ENCODE results near the gene COX18. TPM values are rescaled to one million over a fixed set of nuclear protein-coding genes. Genes with fewer than 3 reads are reported as not detected.

Gene COX18
- total RNA-seq, 2 donors from 2014 or later: 12.5 to 22.1 TPM

DNA sequence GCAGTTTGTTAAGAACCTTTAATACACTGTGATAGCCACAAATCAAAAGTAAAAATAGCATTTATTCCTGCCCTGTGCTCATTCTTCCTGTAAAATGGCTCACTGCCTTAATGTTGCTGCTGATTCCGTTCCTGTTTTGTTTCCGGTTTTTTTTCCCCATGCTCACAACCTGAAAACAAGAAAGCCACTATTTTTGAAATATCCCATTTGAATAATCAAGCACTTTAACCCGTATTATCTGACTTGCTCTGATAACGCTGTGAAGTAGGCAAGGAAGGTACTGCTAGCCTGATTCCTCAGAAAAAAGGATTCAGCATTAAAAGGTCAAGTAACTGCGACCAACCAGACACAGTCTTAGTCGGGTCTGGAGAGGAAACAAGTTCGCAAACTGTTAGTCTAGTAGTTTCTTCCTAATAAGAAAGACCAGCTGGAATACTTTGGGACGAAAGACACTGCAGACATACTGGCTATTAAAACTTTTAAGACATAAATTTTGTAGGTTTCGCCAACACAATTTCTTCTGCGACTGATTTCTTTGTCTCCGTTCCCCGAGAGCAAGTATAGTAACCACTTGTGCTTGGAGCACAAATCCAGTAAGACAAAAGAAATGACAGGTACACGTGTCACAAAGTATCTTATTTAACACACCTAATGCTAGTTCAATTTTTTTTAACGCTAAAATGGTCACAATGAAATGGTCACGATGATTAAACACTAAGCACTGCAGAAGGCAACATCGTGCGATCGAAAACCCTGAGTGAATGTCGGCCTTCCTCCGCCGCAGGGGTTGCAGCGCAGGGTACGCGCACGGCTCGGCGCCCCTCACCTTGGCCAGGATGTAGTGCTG, 802 bp downstream of the COX18 start:
- DNase-seq (peak in 2 of 4 donors; percentile 14 to 19), ATAC-seq (peak; percentile 5)
- H3K4me1 ChIP-seq: peaks cover 22% of the 10 kb centered on the region
- no peak for TF ChIP-seq POLR2A (IDR thresholded peaks at IDR 0.05)
- TF ChIP-seq, protein P1, sequence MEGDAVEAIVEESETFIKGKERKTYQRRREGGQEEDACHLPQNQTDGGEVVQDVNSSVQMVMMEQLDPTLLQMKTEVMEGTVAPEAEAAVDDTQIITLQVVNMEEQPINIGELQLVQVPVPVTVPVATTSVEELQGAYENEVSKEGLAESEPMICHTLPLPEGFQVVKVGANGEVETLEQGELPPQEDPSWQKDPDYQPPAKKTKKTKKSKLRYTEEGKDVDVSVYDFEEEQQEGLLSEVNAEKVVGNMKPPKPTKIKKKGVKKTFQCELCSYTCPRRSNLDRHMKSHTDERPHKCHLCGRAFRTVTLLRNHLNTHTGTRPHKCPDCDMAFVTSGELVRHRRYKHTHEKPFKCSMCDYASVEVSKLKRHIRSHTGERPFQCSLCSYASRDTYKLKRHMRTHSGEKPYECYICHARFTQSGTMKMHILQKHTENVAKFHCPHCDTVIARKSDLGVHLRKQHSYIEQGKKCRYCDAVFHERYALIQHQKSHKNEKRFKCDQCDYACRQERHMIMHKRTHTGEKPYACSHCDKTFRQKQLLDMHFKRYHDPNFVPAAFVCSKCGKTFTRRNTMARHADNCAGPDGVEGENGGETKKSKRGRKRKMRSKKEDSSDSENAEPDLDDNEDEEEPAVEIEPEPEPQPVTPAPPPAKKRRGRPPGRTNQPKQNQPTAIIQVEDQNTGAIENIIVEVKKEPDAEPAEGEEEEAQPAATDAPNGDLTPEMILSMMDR (IDR thresholded peaks at IDR 0.05): no peak
- peaks cover 0 to 2% of the 10 kb centered on the region in 2 donors for H3K36me3 ChIP-seq (replicated peaks in 1 of 2; ENCODE audit: insufficient read depth in 1 of 2, low read depth in 2 of 2)
- intact Hi-C loops (cut with DNase I): no loop called here
- H3K27me3 ChIP-seq: no peaks in the 10 kb centered on the region
- WGBS, 2 donors: 0 to 1% methylated on average over 19 to 27 of the region's 27 CpGs
- peak overlapping the region; percentile 36 to 65 for H3K4me3 ChIP-seq
- no peaks in the 10 kb centered on the region for H3K9me3 ChIP-seq
- H3K27ac ChIP-seq: peak overlapping the region; percentile 91 to 97 (median 94)

DNA sequence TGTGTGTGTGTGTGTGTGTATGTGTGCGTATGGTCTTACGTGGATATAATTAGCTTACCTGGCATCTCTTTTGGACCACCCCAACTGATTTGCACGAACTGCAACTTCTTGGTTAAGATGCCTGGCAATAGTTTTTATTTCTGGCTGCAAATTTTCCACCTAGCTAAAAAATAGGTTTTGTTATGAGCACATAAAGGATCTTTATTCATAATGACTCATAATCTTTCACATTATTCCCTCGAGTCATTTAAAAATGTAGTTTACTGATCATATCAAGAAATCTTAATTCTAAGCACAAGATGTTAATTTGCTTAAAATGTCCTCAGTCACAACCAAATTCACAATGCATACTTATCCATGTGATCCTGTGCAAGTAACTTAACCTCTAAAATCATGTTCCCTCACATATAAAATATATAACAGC, 1.5 kb downstream of the COX18 start:
- WGBS, 2 donors: 25 to 36% methylated on average over 4 of the region's 4 CpGs
- peak overlapping the region; percentile 91 to 97 (median 94) for H3K27ac ChIP-seq

DNA sequence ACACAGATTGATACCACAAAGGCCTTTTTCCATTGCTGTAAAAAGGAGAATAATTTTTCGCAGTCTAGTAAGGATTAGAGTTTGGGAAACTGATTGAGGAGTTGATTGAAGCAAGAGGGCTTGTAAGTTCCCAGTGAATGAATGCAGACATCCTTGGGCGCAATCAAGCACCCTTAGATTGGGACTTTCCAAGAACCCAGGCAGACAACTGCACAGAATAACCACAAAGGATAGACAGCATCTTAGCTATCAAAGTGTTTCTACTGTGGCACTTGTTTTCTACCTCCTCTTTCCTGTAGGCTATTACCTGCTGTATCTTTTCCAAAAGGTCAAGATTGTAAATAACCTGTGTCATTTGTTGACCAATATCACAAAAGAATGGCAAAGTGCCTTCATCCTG, 2.6 kb downstream of the COX18 start:
- Histone ChIP-seq H3K36me3 (replicated peaks in 1 of 2; ENCODE audit: insufficient read depth in 1 of 2, low read depth in 2 of 2) (no peaks in the 10 kb centered on the region), H3K9me3 (no peaks in the 10 kb centered on the region), H3K4me3 (no peak overlapping the region), H3K27me3 (no peaks in the 10 kb centered on the region), H3K4me1 (peaks cover 22% of the 10 kb centered on the region), H3K27ac (no peak overlapping the region)
- no peak for DNase-seq
- intact Hi-C loops (cut with DNase I): no loop called here
- WGBS, 2 donors: 92% methylated on average over 2 of the region's 2 CpGs
- ATAC-seq: no peak
- TF ChIP-seq, protein P1 (IDR thresholded peaks at IDR 0.05): no peak
- no peak for TF ChIP-seq POLR2A (IDR thresholded peaks at IDR 0.05)

More for the DNA sequence above, 1.5 kb downstream of the COX18 start:
- Histone ChIP-seq H3K27me3 (no peaks in the 10 kb centered on the region), H3K36me3 (replicated peaks in 1 of 2; ENCODE audit: insufficient read depth in 1 of 2, low read depth in 2 of 2) (peaks cover 0 to 2% of the 10 kb centered on the region in 2 donors), H3K4me3 (no peak overlapping the region), H3K9me3 (no peaks in the 10 kb centered on the region), H3K4me1 (peaks cover 22% of the 10 kb centered on the region)
- no peak for DNase-seq
- intact Hi-C loops (cut with DNase I): no loop called here
- TF ChIP-seq, protein P1 (IDR thresholded peaks at IDR 0.05): no peak
- TF ChIP-seq POLR2A (IDR thresholded peaks at IDR 0.05): no peak
- no peak for ATAC-seq

DNA sequence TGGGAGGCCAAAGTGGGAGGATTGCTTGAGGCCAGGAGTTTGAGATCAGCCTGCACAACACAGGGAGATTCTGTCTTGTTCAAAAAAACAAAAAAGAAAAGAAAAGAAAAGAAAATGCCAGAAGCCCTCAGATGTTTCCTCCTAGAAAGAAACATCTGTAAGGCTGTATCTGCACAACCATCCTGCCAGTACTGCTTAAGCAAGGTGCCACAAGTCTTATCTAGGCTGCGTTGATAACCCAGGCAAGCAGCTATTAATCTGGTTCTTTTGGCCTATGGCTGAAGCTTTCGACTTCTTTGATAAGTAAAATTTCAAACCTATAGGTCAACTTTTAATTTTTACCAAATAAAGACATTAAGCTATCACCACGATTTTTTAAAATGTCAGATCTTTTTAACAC, 3.1 kb downstream of the COX18 start:
- H3K9me3 ChIP-seq: no peaks in the 10 kb centered on the region
- intact Hi-C loops (cut with DNase I): no loop called here
- no peak for DNase-seq
- no peak for ATAC-seq
- WGBS, 2 donors: 38 to 44% methylated on average over 3 of the region's 3 CpGs
- TF ChIP-seq, protein P1 (IDR thresholded peaks at IDR 0.05): no peak
- TF ChIP-seq POLR2A (IDR thresholded peaks at IDR 0.05): no peak
- no peaks in the 10 kb centered on the region for H3K27me3 ChIP-seq
- no peak overlapping the region for H3K27ac ChIP-seq
- H3K4me1 ChIP-seq: peaks cover 22% of the 10 kb centered on the region
- H3K4me3 ChIP-seq: no peak overlapping the region
- H3K36me3 ChIP-seq (replicated peaks in 1 of 2; ENCODE audit: insufficient read depth in 1 of 2, low read depth in 2 of 2): no peaks in the 10 kb centered on the region
